H1 (cell line): ENCODE results near the gene CHCHD3.

ENCODE experiments used
- BCL11A ChIP-seq, 2 experiments: IDR thresholded peaks; one replicate each; pipeline ENCODE4 v1.6.1; 2011; ENCODE audit warnings: low read depth in 2 of 2, low read length in 2 of 2, mild to moderate bottlenecking in 2 of 2
- CTCF ChIP-seq, 3 experiments: IDR thresholded peaks; 1 replicate in 2 of 3; 2 replicates in 1 of 3; pipeline versions ENCODE4 v1.5.1 to v1.6.1; 2011; ENCODE audit warnings: low read length in 3 of 3, mild to moderate bottlenecking in 3 of 3, inconsistent platforms in 2 of 3, low read depth in 1 of 3, moderate library complexity in 1 of 3; ENCODE audit not compliant: insufficient read depth in 1 of 3; ENCODE audit errors: control extremely low read depth in 1 of 3
- EP300 ChIP-seq, 2 experiments: IDR thresholded peaks; 1 replicate in 1 of 2; 2 replicates in 1 of 2; pipeline ENCODE4 v1.6.1; 2011 to 2012; ENCODE audit warnings: low read depth in 2 of 2, low read length in 2 of 2, mild to moderate bottlenecking in 2 of 2, borderline replicate concordance in 1 of 2, inconsistent platforms in 1 of 2, moderate library complexity in 1 of 2
- HDAC6 ChIP-seq: IDR thresholded peaks from one replicate; pipeline ENCODE4 v1.7.1; 2012; ENCODE audit warnings: low read depth, mild to moderate bottlenecking, inconsistent platforms, low read length, moderate library complexity
- JUND ChIP-seq: IDR thresholded peaks from 2 replicates; pipeline ENCODE4 v1.6.1; 2011; ENCODE audit warnings: mild to moderate bottlenecking, improper control_type of control experiment, low read length
- POLR2A ChIP-seq, 2 experiments: IDR thresholded peaks; 1 replicate in 1 of 2; 2 replicates in 1 of 2; pipeline ENCODE4 v1.6.1; 2011; ENCODE audit warnings: low read depth in 2 of 2, low read length in 2 of 2, mild to moderate bottlenecking in 2 of 2; ENCODE audit errors: control extremely low read depth in 1 of 2
- POLR2AphosphoS5 ChIP-seq: IDR thresholded peaks from 2 replicates; pipeline ENCODE4 v1.6.1; 2011; ENCODE audit warnings: low read depth, low read length

- TF ChIP-seq CTCF (IDR thresholded peaks at IDR 0.05; ENCODE audit: control extremely low read depth in 1 of 3, insufficient read depth in 1 of 3, low read depth in 1 of 3, low read length in 3 of 3) (no peak), HDAC6 (no peak), JUND (no peak), BCL11A (IDR thresholded peaks at IDR 0.05; ENCODE audit: low read depth in 2 of 2, low read length in 2 of 2) (no peak), POLR2A (IDR thresholded peaks at IDR 0.05; ENCODE audit: control extremely low read depth in 1 of 2, low read depth in 2 of 2, low read length in 2 of 2) (no peak), EP300 (IDR thresholded peaks at IDR 0.05; ENCODE audit: borderline replicate concordance in 1 of 2, low read depth in 2 of 2, low read length in 2 of 2) (no peak), POLR2AphosphoS5 (no peak)
Measured at GRCh38 chr7:132901241-132901640, 180.6 kb downstream of the CHCHD3 start.
